Sigmoid colon (tissue), 7 donors: ENCODE data around the gene OR6K2. TPM values are rescaled to one million over a fixed set of nuclear protein-coding genes. Genes with fewer than 3 reads are reported as not detected.

Source experiments
- DNase-seq: peaks from one replicate; pipeline ENCODE4 v3.0.0-alpha.2; 2019
- H3K27ac ChIP-seq, 4 donors: fragments of 200-600 bp; sonication (generic); one replicate each; pipeline ENCODE4 v1.5.1; 2016 to 2019; ENCODE audit warnings: mild to moderate bottlenecking in 1 of 4
- H3K27me3 ChIP-seq, 3 donors: fragments of 200-600 bp; sonication (generic); one replicate each; pipeline ENCODE4 v1.5.1; 2019; ENCODE audit warnings: mild to moderate bottlenecking in 1 of 3
- H3K36me3 ChIP-seq, 4 donors: fragments of 200-600 bp; sonication (generic); one replicate each; pipeline ENCODE4 v1.5.1; 2016 to 2019
- H3K4me1 ChIP-seq, 4 donors: fragments of 200-600 bp; sonication (generic); one replicate each; pipeline ENCODE4 v1.5.1; 2017 to 2019
- H3K4me3 ChIP-seq, 4 donors: fragments of 200-600 bp; sonication (generic); one replicate each; pipeline ENCODE4 v1.5.1; 2017 to 2019; ENCODE audit warnings: mild to moderate bottlenecking in 2 of 4, moderate library complexity in 1 of 4
- H3K9me3 ChIP-seq, 4 donors: fragments of 200-600 bp in 3 of 4; sonication (generic) in 3 of 4; one replicate each; pipeline versions ENCODE4 v1.5.1 to v1.6.1; 2013 to 2019
- EP300 ChIP-seq, 4 donors: sonication (generic); formaldehyde crosslinking; IDR thresholded peaks; one replicate each; pipeline ENCODE4 v1.6.1; 2017; ENCODE audit warnings: antibody characterized with exemption in 4 of 4
- POLR2A ChIP-seq, 2 donors: fragments of 450-650 bp; IDR thresholded peaks; one replicate each; pipeline ENCODE4 v1.6.1; 2016; ENCODE audit warnings: antibody characterized with exemption in 2 of 2, mild to moderate bottlenecking in 2 of 2, moderate library complexity in 2 of 2
- POLR2AphosphoS5 ChIP-seq, 4 donors: sonication (generic); formaldehyde crosslinking; IDR thresholded peaks; one replicate each; pipeline ENCODE4 v1.6.1; 2017; ENCODE audit warnings: antibody characterized with exemption in 4 of 4
- WGBS, 2 donors: extraction: QIAGEN DNeasy Blood & Tissue Kit; methylation state at CpG; one replicate each; pipeline ENCODE4 v1.1.7; 2013; 5-methylcytosine and 5-hydroxymethylcytosine counted together
- intact Hi-C: fragments of 100-400 bp; cut with DNase I; formaldehyde crosslinking; loops from one replicate; pipeline ENCODE4 v1.15.1; 2023
- polyA plus RNA-seq, 3 donors: library from polyadenylated mRNA; stranded (reverse); fragments of 200-250 nt; gene quantifications; one replicate each; pipeline ENCODE4 v1.2.3, GENCODE V29; 2013
- total RNA-seq, 4 donors: library from RNA; depleted of rRNA; stranded (reverse); fragments of >200 nt; gene quantifications; one replicate each; pipeline ENCODE4 v1.1.0, GENCODE V29; 2016
- TF ChIP-seq, protein P1 (sequence below), 4 experiments: fragments of 450-650 bp in 3 of 4; fragments of 200-600 bp in 1 of 4; IDR thresholded peaks; one replicate each; pipeline ENCODE4 v1.5.1; 2016 to 2019; ENCODE audit warnings: antibody characterized with exemption in 4 of 4, mild to moderate bottlenecking in 3 of 4, moderate library complexity in 2 of 4
- donor health status: healthy with polysubstance abuse.
- donor health status: Bipolar disorder and iron deficiency.
- donor health status: healthy.

Gene OR6K2
- total and polyA plus RNA-seq, 7 donors: not detected

GRCh38 chr1:158728510-158729225 is 28.2 kb upstream of the OR6K2 start:
- H3K36me3 ChIP-seq: no peaks in the 10 kb centered on the region
- TF ChIP-seq EP300 (IDR thresholded peaks at IDR 0.05) (no peak), POLR2AphosphoS5 (IDR thresholded peaks at IDR 0.05) (no peak), POLR2A (IDR thresholded peaks at IDR 0.05) (no peak)
- TF ChIP-seq, protein P1, sequence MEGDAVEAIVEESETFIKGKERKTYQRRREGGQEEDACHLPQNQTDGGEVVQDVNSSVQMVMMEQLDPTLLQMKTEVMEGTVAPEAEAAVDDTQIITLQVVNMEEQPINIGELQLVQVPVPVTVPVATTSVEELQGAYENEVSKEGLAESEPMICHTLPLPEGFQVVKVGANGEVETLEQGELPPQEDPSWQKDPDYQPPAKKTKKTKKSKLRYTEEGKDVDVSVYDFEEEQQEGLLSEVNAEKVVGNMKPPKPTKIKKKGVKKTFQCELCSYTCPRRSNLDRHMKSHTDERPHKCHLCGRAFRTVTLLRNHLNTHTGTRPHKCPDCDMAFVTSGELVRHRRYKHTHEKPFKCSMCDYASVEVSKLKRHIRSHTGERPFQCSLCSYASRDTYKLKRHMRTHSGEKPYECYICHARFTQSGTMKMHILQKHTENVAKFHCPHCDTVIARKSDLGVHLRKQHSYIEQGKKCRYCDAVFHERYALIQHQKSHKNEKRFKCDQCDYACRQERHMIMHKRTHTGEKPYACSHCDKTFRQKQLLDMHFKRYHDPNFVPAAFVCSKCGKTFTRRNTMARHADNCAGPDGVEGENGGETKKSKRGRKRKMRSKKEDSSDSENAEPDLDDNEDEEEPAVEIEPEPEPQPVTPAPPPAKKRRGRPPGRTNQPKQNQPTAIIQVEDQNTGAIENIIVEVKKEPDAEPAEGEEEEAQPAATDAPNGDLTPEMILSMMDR (IDR thresholded peaks at IDR 0.05): no peak
- H3K9me3 ChIP-seq: no peaks in the 10 kb centered on the region
- intact Hi-C loops: no loop called here
- 60 to 65% methylated on average over 3 of the region's 3 CpGs for WGBS, 2 donors
- H3K27ac ChIP-seq: no peak overlapping the region
- no peaks in the 10 kb centered on the region for H3K4me1 ChIP-seq
- H3K4me3 ChIP-seq: no peak overlapping the region
- DNase-seq: no peak
- no peaks in the 10 kb centered on the region for H3K27me3 ChIP-seq

GRCh38 chr1:158724442-158724841 is 24.0 kb upstream of the OR6K2 start:
- Histone ChIP-seq H3K9me3 (no peaks in the 10 kb centered on the region), H3K36me3 (no peaks in the 10 kb centered on the region), H3K4me3 (no peak overlapping the region), H3K27me3 (no peaks in the 10 kb centered on the region), H3K4me1 (no peaks in the 10 kb centered on the region), H3K27ac (no peak overlapping the region)
- 96% methylated on average over 5 of the region's 5 CpGs for WGBS, 2 donors
- no peak for TF ChIP-seq EP300 (IDR thresholded peaks at IDR 0.05)
- DNase-seq: no peak
- intact Hi-C loops: no loop called here

GRCh38 chr1:158720620-158721019 is 20.2 kb upstream of the OR6K2 start, which contains the start of gene OR6K3:
Gene OR6K3, minus strand, starts transcription at chr1:158720720. Its CDS starts 2,605 bp downstream, at chr1:158718115.
- no peak for DNase-seq
- no peak within 1 kb of the TSS for H3K4me3 ChIP-seq
- WGBS, 2 donors: 77 to 86% methylated on average over 2 of the region's 2 CpGs
- no peaks in the 10 kb centered on the region for H3K27me3 ChIP-seq
- TF ChIP-seq, protein P1 (IDR thresholded peaks at IDR 0.05): no peak
- TF ChIP-seq POLR2A (IDR thresholded peaks at IDR 0.05) (no peak), POLR2AphosphoS5 (IDR thresholded peaks at IDR 0.05) (no peak), EP300 (IDR thresholded peaks at IDR 0.05) (no peak)
- H3K27ac ChIP-seq: no peak within 1 kb of the TSS
- no peaks in the 10 kb centered on the region for H3K9me3 ChIP-seq
- intact Hi-C loops: no loop called here
- no peaks in the 10 kb centered on the region for H3K4me1 ChIP-seq
- no peaks in the 10 kb centered on the region for H3K36me3 ChIP-seq

DNA sequence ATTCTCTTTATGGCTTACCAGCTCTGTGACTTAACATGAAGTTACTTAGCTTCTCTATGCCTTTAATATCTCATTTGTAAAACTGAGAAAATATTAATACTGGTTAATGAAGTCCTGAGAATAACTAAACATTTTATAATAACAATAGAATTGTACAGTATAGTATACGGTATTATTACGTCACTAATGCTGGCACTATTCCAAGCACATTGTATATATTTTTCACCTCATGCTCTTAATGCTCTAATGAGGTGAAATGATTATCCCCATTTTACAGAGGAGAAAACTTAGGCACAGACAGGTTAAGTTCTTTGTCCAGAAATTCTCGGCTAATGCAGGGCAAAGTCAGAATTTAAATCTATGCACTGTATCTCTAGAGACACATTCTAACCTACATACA is 19.2 kb upstream of the OR6K2 start:
- Histone ChIP-seq H3K4me3 (no peak overlapping the region), H3K9me3 (no peaks in the 10 kb centered on the region), H3K27ac (no peak overlapping the region), H3K27me3 (no peaks in the 10 kb centered on the region), H3K36me3 (no peaks in the 10 kb centered on the region), H3K4me1 (no peaks in the 10 kb centered on the region)
- intact Hi-C loops: no loop called here
- no peak for DNase-seq
- TF ChIP-seq POLR2AphosphoS5 (IDR thresholded peaks at IDR 0.05): no peak
- TF ChIP-seq, protein P1 (IDR thresholded peaks at IDR 0.05): no peak
- no peak for TF ChIP-seq POLR2A (IDR thresholded peaks at IDR 0.05)
- no peak for TF ChIP-seq EP300 (IDR thresholded peaks at IDR 0.05)
- 51 to 78% methylated on average over 3 of the region's 3 CpGs for WGBS, 2 donors

- intact Hi-C loops: no loop called here
- H3K27me3 ChIP-seq: no peaks in the 10 kb centered on the region
- H3K4me3 ChIP-seq: no peak overlapping the region
- 83 to 85% methylated on average over 6 of the region's 6 CpGs for WGBS, 2 donors
- no peak for TF ChIP-seq POLR2AphosphoS5 (IDR thresholded peaks at IDR 0.05)
- TF ChIP-seq POLR2A (IDR thresholded peaks at IDR 0.05): no peak
- TF ChIP-seq, protein P1 (IDR thresholded peaks at IDR 0.05): no peak
- no peak for TF ChIP-seq EP300 (IDR thresholded peaks at IDR 0.05)
- no peaks in the 10 kb centered on the region for H3K4me1 ChIP-seq
- H3K36me3 ChIP-seq: no peaks in the 10 kb centered on the region
- no peak for DNase-seq
- H3K27ac ChIP-seq: no peak overlapping the region
- H3K9me3 ChIP-seq: no peaks in the 10 kb centered on the region
Measured at GRCh38 chr1:158717344-158717743, 16.9 kb upstream of the OR6K2 start.
